Left ventricle myocardium inferior (tissue), 1 donor: ENCODE results near the gene TTYH3. TPM values are rescaled to one million over a fixed set of nuclear protein-coding genes. Genes with fewer than 3 reads are reported as not detected.

ENCODE experiments used
- DNase-seq: peaks from one replicate; pipeline ENCODE4 v3.0.0-alpha.2; 2020
- H3K27ac ChIP-seq: fragments of 200-600 bp; replicated peaks from 2 replicates; pipeline ENCODE4 v1.8.0; 2021
- H3K27me3 ChIP-seq: fragments of 200-600 bp; 2 replicates; pipeline ENCODE4 v1.8.0; 2021; ENCODE audit warnings: low read depth
- H3K36me3 ChIP-seq: fragments of 200-600 bp; 2 replicates; pipeline ENCODE4 v1.8.0; 2021
- H3K4me1 ChIP-seq: fragments of 200-600 bp; 2 replicates; pipeline ENCODE4 v1.8.0; 2021
- H3K4me3 ChIP-seq: fragments of 200-600 bp; 2 replicates; pipeline ENCODE4 v1.8.0; 2021; ENCODE audit warnings: mild to moderate bottlenecking, moderate library complexity
- H3K9me3 ChIP-seq: fragments of 200-600 bp; replicated peaks from 2 replicates; pipeline ENCODE4 v1.8.0; 2021
- CTCF ChIP-seq: fragments of 200-600 bp; IDR thresholded peaks from 2 replicates; pipeline ENCODE4 v1.8.0; 2021; ENCODE audit warnings: antibody characterized with exemption, mild to moderate bottlenecking, borderline replicate concordance
- intact Hi-C: fragments of 100-400 bp; cut with micrococcal nuclease; formaldehyde crosslinking; loops from one replicate; pipeline ENCODE4 v1.11.0; 2022
- long read RNA-seq: library from polyadenylated mRNA; unstranded; transcript quantifications from one replicate; pipeline ENCODE4 v2.0.0, GENCODE V29; 2021
- total RNA-seq: library from RNA; stranded (reverse); fragmentation: NEBNext Ultra II Directional; extraction: Animal tissue kit (Norgen Biotek cat#: 25700); gene quantifications from one replicate; pipeline ENCODE4 v1.2.1, GENCODE V29; 2021
- donor health status: DM: no; HTN: yes; CAD: no; lungs with severe emphysema.

Gene TTYH3, protein sequence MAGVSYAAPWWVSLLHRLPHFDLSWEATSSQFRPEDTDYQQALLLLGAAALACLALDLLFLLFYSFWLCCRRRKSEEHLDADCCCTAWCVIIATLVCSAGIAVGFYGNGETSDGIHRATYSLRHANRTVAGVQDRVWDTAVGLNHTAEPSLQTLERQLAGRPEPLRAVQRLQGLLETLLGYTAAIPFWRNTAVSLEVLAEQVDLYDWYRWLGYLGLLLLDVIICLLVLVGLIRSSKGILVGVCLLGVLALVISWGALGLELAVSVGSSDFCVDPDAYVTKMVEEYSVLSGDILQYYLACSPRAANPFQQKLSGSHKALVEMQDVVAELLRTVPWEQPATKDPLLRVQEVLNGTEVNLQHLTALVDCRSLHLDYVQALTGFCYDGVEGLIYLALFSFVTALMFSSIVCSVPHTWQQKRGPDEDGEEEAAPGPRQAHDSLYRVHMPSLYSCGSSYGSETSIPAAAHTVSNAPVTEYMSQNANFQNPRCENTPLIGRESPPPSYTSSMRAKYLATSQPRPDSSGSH
- total RNA-seq, result 10.9 TPM
- long read RNA-seq, full-length matches to known transcripts, result 4 of 21 reads
- long read RNA-seq, partial matches to known transcripts, result 15 of 21 reads
- long read RNA-seq, other reads (novel, unspliced or antisense), result 2 of 21 reads

- Histone ChIP-seq H3K9me3 (no peaks in the 10 kb centered on the region), H3K27me3 (no peaks in the 10 kb centered on the region), H3K36me3 (no peaks in the 10 kb centered on the region), H3K4me3 (peak within 1 kb of the TSS; percentile 94), H3K27ac (peak within 1 kb of the TSS; percentile 87), H3K4me1 (peaks cover 76% of the 10 kb centered on the region)
- intact Hi-C loops, result no loop called here
- no peak for DNase-seq
- no peak for TF ChIP-seq CTCF
These were observed at the start of gene TTYH3 for GRCh38 chr7:2631946-2632732. Gene TTYH3 (plus strand): TSS chr7:2631986. CDS start chr7:2632156, 170 bp downstream.

DNA sequence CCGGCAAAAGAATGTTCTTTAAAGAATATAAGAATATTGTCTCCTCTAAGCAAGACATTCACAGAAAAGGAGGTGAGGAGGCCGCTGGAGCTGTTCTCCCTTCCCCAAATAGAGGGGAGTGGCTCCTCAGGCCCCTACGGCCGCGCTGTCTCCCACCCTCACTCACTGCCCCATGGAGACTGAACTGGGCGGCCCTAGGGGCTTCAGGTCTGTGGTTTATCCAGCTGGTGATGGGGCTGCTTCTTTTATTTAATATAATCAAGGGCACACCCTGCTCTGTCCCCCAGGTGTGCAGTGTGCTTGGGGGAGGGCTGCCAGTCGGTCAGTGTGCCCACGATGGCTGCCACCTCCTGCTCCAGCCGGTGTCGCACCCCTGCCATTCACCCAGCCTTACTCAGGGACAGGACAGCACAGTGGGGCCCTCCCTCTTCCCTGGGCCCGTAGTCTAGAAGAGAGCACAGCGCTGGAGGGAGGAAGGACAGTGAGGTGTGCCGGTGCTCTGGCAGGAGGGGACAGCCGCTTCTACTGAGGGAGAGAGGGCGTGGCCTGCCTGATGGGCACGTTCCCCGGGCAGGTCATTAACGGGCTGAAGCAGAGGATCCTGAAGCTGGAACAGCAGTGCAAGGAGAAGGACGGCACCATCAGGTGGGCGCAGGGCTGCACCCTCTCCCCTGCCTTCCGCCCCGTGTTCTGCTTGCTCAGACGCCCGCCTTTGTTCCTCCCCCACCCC lies 49.6 kb upstream of the TTYH3 start:
- DNase-seq, result no peak
- TF ChIP-seq CTCF, result no peak
- peaks cover 32% of the 10 kb centered on the region for H3K36me3 ChIP-seq
- no peak overlapping the region for H3K27ac ChIP-seq
- H3K9me3 ChIP-seq, result no peaks in the 10 kb centered on the region
- H3K4me3 ChIP-seq, result no peak overlapping the region
- no peaks in the 10 kb centered on the region for H3K27me3 ChIP-seq
- no peaks in the 10 kb centered on the region for H3K4me1 ChIP-seq
- intact Hi-C loops, result no loop called here

GRCh38 chr7:2583798-2584580 lies 47.8 kb upstream of the TTYH3 start:
- no peaks in the 10 kb centered on the region for H3K27me3 ChIP-seq
- no peak for TF ChIP-seq CTCF
- no peaks in the 10 kb centered on the region for H3K4me1 ChIP-seq
- intact Hi-C loops, result no loop called here
- no peak overlapping the region for H3K4me3 ChIP-seq
- no peak overlapping the region for H3K27ac ChIP-seq
- DNase-seq, result no peak
- no peaks in the 10 kb centered on the region for H3K9me3 ChIP-seq
- H3K36me3 ChIP-seq, result peaks cover 29% of the 10 kb centered on the region

- DNase-seq, result no peak
- Histone ChIP-seq H3K36me3 (peaks cover 39% of the 10 kb centered on the region), H3K27me3 (no peaks in the 10 kb centered on the region), H3K27ac (no peak overlapping the region), H3K9me3 (no peaks in the 10 kb centered on the region), H3K4me1 (no peaks in the 10 kb centered on the region), H3K4me3 (no peak overlapping the region)
- TF ChIP-seq CTCF, result no peak
- intact Hi-C loops, result no loop called here
These were observed 46.3 kb upstream of the TTYH3 start for GRCh38 chr7:2585446-2585845.
